Amniotic epithelial cell (primary cell): Measurements from ENCODE around the gene KRTAP4-2.
"Not testable (repeated sequence)": the region's sequence is repeated elsewhere in the genome, so short reads cannot be mapped to it uniquely, and the experiment has no call there.

Experiments
- DNase-seq: peaks from one replicate; pipeline ENCODE4 v3.0.0-alpha.2; 2010; ENCODE audit warnings: low read depth

KRTAP4-2 gene

DNA sequence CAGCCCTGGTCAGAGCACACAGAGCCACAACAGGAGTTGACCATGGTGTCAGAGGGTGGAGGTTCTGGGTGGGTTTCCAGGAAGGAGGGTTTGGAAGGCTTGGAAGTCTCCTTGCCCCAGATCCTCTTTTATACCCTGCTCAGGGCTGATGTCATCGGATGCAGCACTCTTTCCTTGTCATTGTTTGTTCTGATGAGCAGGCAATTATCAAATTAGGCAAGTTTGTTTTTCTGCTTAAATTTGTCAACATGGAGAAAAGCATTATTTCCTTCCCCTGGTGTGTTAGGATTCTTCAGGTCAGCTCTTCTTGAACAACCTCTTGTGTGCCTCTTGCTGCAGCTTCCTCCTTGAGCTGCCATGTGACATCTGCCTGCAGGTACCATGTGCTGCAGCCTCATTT is 17.4 kb downstream of the KRTAP4-2 start, which contains the start of gene KRTAP4-4:
KRTAP4-4 (minus strand) TSS at position 101 of the 400 bp plus-strand sequence; CDS start at position 44, 57 bp downstream.
- DNase-seq, result no peak

GRCh38 chr17:41160190-41160589 is 17.8 kb downstream of the KRTAP4-2 start:
- not testable (repeated sequence) for DNase-seq

DNA sequence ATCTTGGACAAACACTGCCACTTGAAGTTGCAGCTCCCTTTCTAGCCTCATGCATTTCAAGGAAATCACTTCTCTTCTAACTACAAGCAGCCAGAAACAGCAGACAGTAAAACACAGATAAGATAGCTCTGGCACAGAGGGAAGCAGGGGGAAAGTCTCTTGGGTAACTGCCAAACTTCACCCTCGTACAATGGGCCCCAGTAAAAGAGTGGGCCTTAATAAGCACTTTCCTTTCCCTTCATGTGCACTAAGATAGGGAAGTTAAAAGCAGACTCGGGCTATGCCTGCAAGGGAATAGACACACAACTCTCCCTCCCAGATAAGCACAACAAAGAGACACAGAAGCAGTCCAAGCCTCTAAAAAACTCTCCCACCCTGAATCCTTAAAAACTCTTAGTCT is 24.2 kb downstream of the KRTAP4-2 start:
- DNase-seq, result peak; percentile 4

- DNase-seq, result no peak
Measured at GRCh38 chr17:41151525-41151924, 26.5 kb downstream of the KRTAP4-2 start.

GRCh38 chr17:41150026-41150425 is 28.0 kb downstream of the KRTAP4-2 start:
- no peak for DNase-seq

DNA sequence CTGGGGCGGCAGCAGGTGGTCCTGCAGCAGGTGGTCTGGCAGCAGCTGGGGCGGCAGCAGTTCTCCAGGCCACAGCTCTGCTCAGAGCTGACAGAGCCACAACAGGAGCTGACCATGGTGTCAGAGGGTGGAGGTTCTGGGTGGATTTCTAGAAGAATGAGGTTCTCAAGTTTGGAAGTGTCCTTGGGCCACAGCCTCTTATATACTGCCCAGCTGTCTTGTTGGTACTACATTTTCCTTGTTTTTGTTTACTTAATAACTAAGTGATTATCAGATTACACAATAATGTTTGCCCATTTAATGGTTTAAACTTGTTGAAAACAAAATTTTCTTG is 28.4 kb downstream of the KRTAP4-2 start, which contains the start of gene KRTAP4-5:
KRTAP4-5 (minus strand) TSS at position 174 of the 334 bp plus-strand sequence; CDS start at position 116, 58 bp downstream.
- no peak for DNase-seq

- DNase-seq, result not testable (repeated sequence)
Measured at GRCh38 chr17:41148971-41149651, 28.9 kb downstream of the KRTAP4-2 start.

- no peak for DNase-seq
Measured at GRCh38 chr17:41147531-41148204, 30.4 kb downstream of the KRTAP4-2 start.

DNA sequence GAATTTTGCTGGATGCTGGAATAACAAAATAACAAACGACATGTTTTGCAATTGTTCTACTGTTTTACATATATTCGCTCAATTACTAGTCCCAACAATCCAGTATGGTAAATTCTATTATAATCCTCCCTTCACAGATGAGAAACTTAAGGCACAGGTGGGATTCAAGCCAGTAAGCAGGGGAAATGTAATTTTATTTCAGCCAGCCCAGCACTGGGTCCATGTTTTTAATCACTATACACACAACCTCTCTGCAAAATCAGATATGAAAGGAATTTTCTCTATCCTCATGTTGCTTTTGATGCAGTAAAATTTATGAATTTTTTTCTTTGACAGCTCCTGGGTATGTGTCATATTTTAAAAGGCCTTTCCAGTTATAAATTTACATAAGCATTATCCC is 32.8 kb downstream of the KRTAP4-2 start:
- DNase-seq, result no peak

DNA sequence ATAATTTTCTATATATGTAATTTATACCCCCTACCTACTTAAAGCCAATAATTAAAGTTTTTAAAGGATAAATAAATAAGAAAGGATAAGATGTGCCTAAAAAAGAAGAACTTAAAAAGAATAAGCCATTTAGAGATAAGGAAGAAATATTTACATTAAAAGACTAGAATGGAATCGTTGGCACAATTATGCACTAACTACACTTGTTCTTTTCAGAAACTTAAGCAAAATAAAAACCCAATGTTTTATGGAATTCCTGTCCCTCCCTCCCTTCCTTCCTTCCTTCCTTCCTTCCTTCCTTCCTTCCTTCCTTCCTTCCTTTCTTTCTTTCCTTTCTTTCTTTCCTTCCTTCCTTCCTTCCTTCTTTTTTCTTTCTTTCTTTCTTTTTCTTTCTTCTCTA is 33.2 kb downstream of the KRTAP4-2 start:
- DNase-seq, result no peak

DNA sequence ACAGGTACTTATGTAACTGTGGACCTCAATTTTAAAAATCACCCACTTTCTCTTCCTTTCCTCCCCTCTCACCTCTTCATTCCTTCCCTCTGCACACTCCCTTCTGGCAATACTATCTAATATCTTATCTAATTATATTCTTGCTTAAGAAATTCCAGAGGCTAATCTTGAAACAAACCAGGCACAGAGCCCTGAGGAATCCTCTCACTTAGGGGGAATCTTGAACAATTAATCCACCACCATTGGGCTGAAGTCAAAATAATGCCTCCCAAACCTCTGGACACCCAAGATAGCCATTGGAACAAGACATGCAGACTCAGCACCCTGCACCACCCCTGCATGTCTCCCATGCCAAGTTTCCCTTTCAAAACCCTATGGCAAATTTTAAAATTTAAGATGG is 36.7 kb downstream of the KRTAP4-2 start:
- peak; percentile 51 for DNase-seq

GRCh38 chr17:41140360-41141131 is 37.5 kb downstream of the KRTAP4-2 start, which contains the start of gene KRTAP4-6:
TSS of gene KRTAP4-6 (minus strand) at chr17:41140544. CDS start at chr17:41140487, 57 bp downstream.
- peak; percentile 84 for DNase-seq

DNA sequence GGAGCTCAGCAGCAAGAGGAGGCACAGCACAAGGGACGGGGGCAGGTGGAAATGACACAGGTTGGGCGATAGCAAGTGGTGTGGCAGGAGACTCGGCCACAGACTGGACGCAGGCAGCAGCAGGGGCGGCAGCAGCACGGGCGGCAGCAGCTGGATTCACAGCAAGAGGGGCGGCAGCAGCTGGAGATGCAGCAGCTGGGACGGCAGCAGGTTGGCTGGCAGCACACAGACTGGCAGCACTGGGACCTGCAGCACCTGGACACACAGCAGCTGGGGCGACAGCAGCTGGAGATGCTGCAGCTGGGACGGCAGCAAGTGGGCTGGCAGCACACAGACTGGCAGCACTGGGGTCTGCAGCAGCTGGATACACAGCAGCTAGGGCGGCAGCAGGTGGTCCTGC is 38.2 kb downstream of the KRTAP4-2 start:
- not testable (repeated sequence) for DNase-seq

- DNase-seq, result no peak
Measured at GRCh38 chr17:41133880-41134735, 43.9 kb downstream of the KRTAP4-2 start.

DNA sequence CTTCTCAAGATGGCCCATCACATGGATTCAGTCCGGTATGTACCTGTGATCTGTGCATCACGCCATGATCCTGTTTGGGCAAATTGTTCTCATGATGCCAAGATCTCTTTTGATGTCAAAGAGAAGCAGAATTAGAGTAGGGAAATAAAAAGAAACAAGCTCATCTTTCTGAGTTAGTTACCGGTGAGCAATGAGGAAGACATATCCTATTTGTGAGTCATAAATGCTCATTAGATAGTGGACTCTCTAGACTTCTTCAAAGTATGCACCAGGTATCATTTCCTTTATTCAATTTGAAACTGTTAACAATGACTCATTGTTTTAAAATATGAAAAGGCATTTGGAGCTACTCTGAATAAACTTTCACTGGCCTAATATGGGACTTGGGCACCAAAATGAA is 46.0 kb downstream of the KRTAP4-2 start:
- DNase-seq, result peak; percentile 32
